T-cell (primary cell): ENCODE measurements around the gene PRTG. TPM values are rescaled to one million over a fixed set of nuclear protein-coding genes. Genes with fewer than 3 reads are reported as not detected.

Source experiments
- ATAC-seq, 4 experiments: fragments of 200-7000 bp in 3 of 4; fragments of 150-1000 bp in 1 of 4; cut with Tn5 transposase; replicated peaks in 1 of 4; 1 replicate in 3 of 4; 2 replicates in 1 of 4; pipeline ENCODE4 v1.10.0; 2021; ENCODE audit warnings: moderate library complexity in 3 of 4, mild to moderate bottlenecking in 2 of 4, moderate number of reproducible peaks in 1 of 4
- CTCF ChIA-PET, 2 donors: fragments of 300-600 bp; sonication (Branson Sonifier 250); formaldehyde crosslinking; loops; one replicate each; lab custom pipeline; 2022; ENCODE audit warnings: antibody characterized with exemption in 2 of 2; lab: Charles Lee
- POLR2A ChIA-PET, 2 donors: fragments of 300-600 bp; sonication (Branson Sonifier 250); formaldehyde crosslinking; loops; one replicate each; lab custom pipeline; 2022; ENCODE audit warnings: antibody characterized with exemption in 2 of 2; lab: Charles Lee
- DNase-seq, 35 experiments: peaks; one replicate each; pipeline versions ENCODE4 v3.0.0 to v3.0.0-alpha.2; 2013 to 2023
- H3K27ac ChIP-seq: one replicate; pipeline ENCODE4 v1.5.1; 2013; ENCODE audit warnings: low read length
- H3K27me3 ChIP-seq, 2 experiments: replicated peaks in 1 of 2; 1 replicate in 1 of 2; 2 replicates in 1 of 2; pipeline versions ENCODE4 v1.6.1 to v1.7.0; 2013; ENCODE audit warnings: low read length in 1 of 2, mixed read lengths in 1 of 2; ENCODE audit not compliant: control insufficient read depth in 2 of 2, insufficient read depth in 2 of 2; ENCODE audit errors: extremely low read depth in 1 of 2
- H3K36me3 ChIP-seq, 2 donors: 1 replicate in 1 of 2; 2 replicates in 1 of 2; pipeline versions ENCODE4 v1.6.1 to v1.7.0; 2013; ENCODE audit warnings: low read length in 1 of 2; ENCODE audit not compliant: control insufficient read depth in 2 of 2, insufficient read depth in 1 of 2; ENCODE audit errors: extremely low read depth in 1 of 2
- H3K4me1 ChIP-seq, 2 experiments: 1 replicate in 1 of 2; 2 replicates in 1 of 2; pipeline versions ENCODE4 v1.6.1 to v1.7.0; 2013; ENCODE audit warnings: low read length in 2 of 2, mixed read lengths in 1 of 2; ENCODE audit not compliant: insufficient read depth in 2 of 2, control insufficient read depth in 1 of 2; ENCODE audit errors: extremely low read depth in 1 of 2
- H3K4me3 ChIP-seq, 2 donors: 1 replicate in 1 of 2; 2 replicates in 1 of 2; pipeline versions ENCODE4 v1.5.1 to v1.7.0; 2013; ENCODE audit warnings: mild to moderate bottlenecking in 2 of 2, low read length in 1 of 2, moderate library complexity in 1 of 2; ENCODE audit not compliant: control insufficient read depth in 1 of 2; ENCODE audit errors: extremely low read depth in 1 of 2
- H3K9me3 ChIP-seq: 2 replicates; pipeline ENCODE4 v1.7.0; 2013
- H3K27ac Mint-ChIP-seq, 2 donors: one replicate each; pipeline ENCODE4 v1.8.0; 2020 to 2021; ENCODE audit warnings: mild to moderate bottlenecking in 2 of 2, mixed read lengths in 2 of 2
- H3K27me3 Mint-ChIP-seq, 2 donors: one replicate each; pipeline ENCODE4 v1.8.0; 2021 to 2022; ENCODE audit warnings: mixed read lengths in 2 of 2
- H3K36me3 Mint-ChIP-seq: one replicate; pipeline ENCODE4 v1.8.0; 2021; ENCODE audit warnings: mixed read lengths
- H3K4me1 Mint-ChIP-seq, 3 donors: one replicate each; pipeline ENCODE4 v1.8.0; 2020 to 2022; ENCODE audit warnings: mixed read lengths in 3 of 3, mild to moderate bottlenecking in 1 of 3
- H3K4me3 Mint-ChIP-seq, 3 donors: one replicate each; pipeline ENCODE4 v1.8.0; 2020 to 2022; ENCODE audit warnings: mild to moderate bottlenecking in 3 of 3, mixed read lengths in 3 of 3, moderate library complexity in 3 of 3
- H3K9me3 Mint-ChIP-seq, 3 donors: one replicate each; pipeline ENCODE4 v1.8.0; 2020 to 2022; ENCODE audit warnings: mixed read lengths in 3 of 3
- WGBS: methylation state at CpG from one replicate; pipeline ENCODE4 v1.1.5; 2013; ENCODE audit warnings: missing lambda C conversion rate; ENCODE audit not compliant: insufficient coverage; 5-methylcytosine and 5-hydroxymethylcytosine counted together
- total RNA-seq, 35 experiments: library from RNA in 6 of 35; stranded (reverse) in 6 of 35; fragments of 120-200 nt in 1 of 35; gene quantifications; one replicate each; pipeline versions ENCODE4 v1.2.1 to v1.2.4 and lab custom pipeline; 2013 to 2026

Gene PRTG
- total RNA-seq, 5 donors from 2014 or later (not counting 1 experiment from before 2014, with no cell fraction given) = 0.06 to 0.16 (median 0.09) TPM; not detected in 2

GRCh38 chr15:55652909-55653495, 90.0 kb downstream of the PRTG start:
- no peak overlapping the region for H3K4me3 ChIP-seq
- H3K4me1 Mint-ChIP-seq = no peaks in the 10 kb centered on the region
- H3K9me3 Mint-ChIP-seq = no peaks in the 10 kb centered on the region
- no peak overlapping the region for H3K4me3 Mint-ChIP-seq
- H3K36me3 ChIP-seq = no peaks in the 10 kb centered on the region
- H3K27me3 Mint-ChIP-seq = peaks cover 0 to 3% of the 10 kb centered on the region in 2 donors
- ChIA-PET CTCF (no interaction called here), POLR2A (no interaction called here)
- H3K36me3 Mint-ChIP-seq = no peaks in the 10 kb centered on the region
- H3K27ac ChIP-seq = no peak overlapping the region
- ATAC-seq (no peak), DNase-seq (no peak)
- H3K27me3 ChIP-seq = no peaks in the 10 kb centered on the region
- WGBS = no CpG with 5 or more reads among the region's 3 CpGs
- H3K27ac Mint-ChIP-seq = no peak overlapping the region
- H3K4me1 ChIP-seq = no peaks in the 10 kb centered on the region
- H3K9me3 ChIP-seq = no peaks in the 10 kb centered on the region

GRCh38 chr15:55652359-55652758, 90.6 kb downstream of the PRTG start:
- Histone ChIP-seq H3K36me3 (no peaks in the 10 kb centered on the region), H3K27ac (no peak overlapping the region), H3K9me3 (no peaks in the 10 kb centered on the region), H3K4me1 (no peaks in the 10 kb centered on the region), H3K27me3 (no peaks in the 10 kb centered on the region), H3K4me3 (no peak overlapping the region)
- no peak overlapping the region for H3K4me3 Mint-ChIP-seq
- no peak for ATAC-seq
- DNase-seq = no peak
- H3K27ac Mint-ChIP-seq = no peak overlapping the region
- no CpG with 5 or more reads among the region's 7 CpGs for WGBS
- H3K27me3 Mint-ChIP-seq = peaks cover 0 to 3% of the 10 kb centered on the region in 2 donors
- no peaks in the 10 kb centered on the region for H3K9me3 Mint-ChIP-seq
- ChIA-PET POLR2A (no interaction called here), CTCF (no interaction called here)
- H3K4me1 Mint-ChIP-seq = no peaks in the 10 kb centered on the region
- no peaks in the 10 kb centered on the region for H3K36me3 Mint-ChIP-seq

GRCh38 chr15:55649058-55649423, 93.9 kb downstream of the PRTG start:
- no CpG with 5 or more reads among the region's 1 CpG for WGBS

GRCh38 chr15:55638764-55639163, 104.2 kb downstream of the PRTG start:
- ChIA-PET CTCF (interaction anchor here in 1 of 2 donors (1.9 kb wide), 1 partner anchor 112 kb away, joined by 4 read pairs; no protein-coding TSS in a partner anchor), POLR2A (no interaction called here)
- no peak overlapping the region for H3K27ac ChIP-seq
- no peak overlapping the region for H3K4me3 Mint-ChIP-seq
- H3K9me3 ChIP-seq = no peaks in the 10 kb centered on the region
- DNase-seq = no peak
- no peak overlapping the region for H3K27ac Mint-ChIP-seq
- no peak for ATAC-seq
- peaks cover 0 to 4% (median 0%) of the 10 kb centered on the region in 3 donors for H3K4me1 Mint-ChIP-seq
- no peaks in the 10 kb centered on the region for H3K4me1 ChIP-seq
- H3K36me3 ChIP-seq = no peaks in the 10 kb centered on the region
- H3K36me3 Mint-ChIP-seq = no peaks in the 10 kb centered on the region
- no CpG with 5 or more reads among the region's 1 CpG for WGBS
- peaks cover 0 to 4% of the 10 kb centered on the region in 2 experiments for H3K27me3 ChIP-seq
- no peaks in the 10 kb centered on the region for H3K9me3 Mint-ChIP-seq
- H3K27me3 Mint-ChIP-seq = no peaks in the 10 kb centered on the region
- H3K4me3 ChIP-seq = no peak overlapping the region

More at GRCh38 chr15:55649058-55649423, 93.9 kb downstream of the PRTG start:
- DNase-seq (no peak), ATAC-seq (no peak)
- no peaks in the 10 kb centered on the region for H3K9me3 ChIP-seq
- no peaks in the 10 kb centered on the region for H3K4me1 ChIP-seq
- ChIA-PET POLR2A (interaction anchor here in 1 of 2 donors (0.6 to 0.7 kb wide), 2 partner anchors 236 to 1354 kb away, joined by 3 read pairs; no protein-coding TSS in a partner anchor), CTCF (interaction anchor here (0.6 to 1.3 kb wide), 9 partner anchors 124 to 780 kb away, joined by 3 to 5 read pairs (median 4); partner anchors contain the start of genes CCPG1 (in 1 of the 2) and PIERCE2 (in 1 of the 2))
- no peaks in the 10 kb centered on the region for H3K4me1 Mint-ChIP-seq
- H3K27ac ChIP-seq = no peak overlapping the region
- H3K36me3 Mint-ChIP-seq = no peaks in the 10 kb centered on the region
- no peaks in the 10 kb centered on the region for H3K36me3 ChIP-seq
- H3K27me3 ChIP-seq = no peaks in the 10 kb centered on the region
- H3K27me3 Mint-ChIP-seq = peaks cover 0 to 3% of the 10 kb centered on the region in 2 donors
- no peak overlapping the region for H3K4me3 ChIP-seq
- H3K9me3 Mint-ChIP-seq = no peaks in the 10 kb centered on the region
- no peak overlapping the region for H3K4me3 Mint-ChIP-seq
- H3K27ac Mint-ChIP-seq = no peak overlapping the region

- ChIA-PET CTCF (interaction anchor here in 1 of 2 donors (0.5 kb wide), 1 partner anchor 9 kb away, joined by 4 read pairs; no protein-coding TSS in a partner anchor), POLR2A (no interaction called here)
- H3K9me3 ChIP-seq = no peaks in the 10 kb centered on the region
- peaks cover 0 to 4% of the 10 kb centered on the region in 2 experiments for H3K27me3 ChIP-seq
- Mint-ChIP-seq H3K4me3 (no peak overlapping the region), H3K27me3 (peaks cover 0 to 4% of the 10 kb centered on the region in 2 donors), H3K4me1 (peaks cover 0 to 4% (median 0%) of the 10 kb centered on the region in 3 donors), H3K9me3 (no peaks in the 10 kb centered on the region), H3K27ac (no peak overlapping the region), H3K36me3 (no peaks in the 10 kb centered on the region)
- DNase-seq (no peak), ATAC-seq (no peak)
- no peaks in the 10 kb centered on the region for H3K36me3 ChIP-seq
- H3K4me3 ChIP-seq = no peak overlapping the region
- H3K4me1 ChIP-seq = no peaks in the 10 kb centered on the region
- no peak overlapping the region for H3K27ac ChIP-seq
- WGBS = no CpG with 5 or more reads among the region's 3 CpGs
These were observed 105.9 kb downstream of the PRTG start for GRCh38 chr15:55637086-55637485.

GRCh38 chr15:55633731-55634130, 109.2 kb downstream of the PRTG start:
- CTCF ChIA-PET = interaction anchor here in 1 of 2 donors (0.6 kb wide), 1 partner anchor 25 kb away, joined by 4 read pairs; no protein-coding TSS in a partner anchor
- Histone ChIP-seq H3K9me3 (no peaks in the 10 kb centered on the region), H3K27me3 (peaks cover 0 to 2% of the 10 kb centered on the region in 2 experiments), H3K4me1 (no peaks in the 10 kb centered on the region), H3K27ac (no peak overlapping the region), H3K36me3 (no peaks in the 10 kb centered on the region), H3K4me3 (no peak overlapping the region)
- H3K9me3 Mint-ChIP-seq = no peaks in the 10 kb centered on the region
- H3K27me3 Mint-ChIP-seq = peaks cover 0 to 4% of the 10 kb centered on the region in 2 donors
- no CpG with 5 or more reads among the region's 1 CpG for WGBS
- no peak overlapping the region for H3K4me3 Mint-ChIP-seq
- H3K27ac Mint-ChIP-seq = no peak overlapping the region
- H3K4me1 Mint-ChIP-seq = no peaks in the 10 kb centered on the region
- POLR2A ChIA-PET = no interaction called here
- ATAC-seq (no peak), DNase-seq (no peak)
- no peaks in the 10 kb centered on the region for H3K36me3 Mint-ChIP-seq
